NB4 (cell line): ENCODE results near the gene FAM53B.

ENCODE experiments used
- TF ChIP-seq, protein P1 (sequence below): IDR thresholded peaks from one replicate; pipeline ENCODE4 v1.5.1; 2012; ENCODE audit warnings: low read depth, low read length
- TF ChIP-seq, protein P2 (sequence below): IDR thresholded peaks from 2 replicates; pipeline ENCODE4 v1.6.1; 2011; ENCODE audit warnings: low read depth, low read length

DNA sequence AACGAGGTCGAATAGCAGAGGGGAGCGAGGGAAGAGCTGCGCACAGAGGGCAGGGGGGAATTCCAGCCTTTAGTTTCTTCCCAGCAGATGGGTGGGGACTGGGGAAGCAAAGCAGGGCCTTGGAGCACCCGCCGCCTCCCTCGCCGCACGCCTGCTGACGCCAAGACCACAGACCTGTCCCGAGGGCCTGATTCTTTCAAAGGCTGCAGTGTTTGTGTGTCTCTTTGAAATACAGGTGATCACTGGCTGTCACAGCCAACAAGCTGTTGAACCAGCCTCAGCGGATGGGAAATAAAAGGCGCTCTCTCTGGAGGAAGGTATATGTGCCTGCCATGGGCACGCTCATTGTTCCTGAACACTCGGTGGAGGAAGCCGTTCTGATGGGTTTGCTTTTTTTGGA, 119.3 kb downstream of the FAM53B start:
- TF ChIP-seq, protein P1, sequence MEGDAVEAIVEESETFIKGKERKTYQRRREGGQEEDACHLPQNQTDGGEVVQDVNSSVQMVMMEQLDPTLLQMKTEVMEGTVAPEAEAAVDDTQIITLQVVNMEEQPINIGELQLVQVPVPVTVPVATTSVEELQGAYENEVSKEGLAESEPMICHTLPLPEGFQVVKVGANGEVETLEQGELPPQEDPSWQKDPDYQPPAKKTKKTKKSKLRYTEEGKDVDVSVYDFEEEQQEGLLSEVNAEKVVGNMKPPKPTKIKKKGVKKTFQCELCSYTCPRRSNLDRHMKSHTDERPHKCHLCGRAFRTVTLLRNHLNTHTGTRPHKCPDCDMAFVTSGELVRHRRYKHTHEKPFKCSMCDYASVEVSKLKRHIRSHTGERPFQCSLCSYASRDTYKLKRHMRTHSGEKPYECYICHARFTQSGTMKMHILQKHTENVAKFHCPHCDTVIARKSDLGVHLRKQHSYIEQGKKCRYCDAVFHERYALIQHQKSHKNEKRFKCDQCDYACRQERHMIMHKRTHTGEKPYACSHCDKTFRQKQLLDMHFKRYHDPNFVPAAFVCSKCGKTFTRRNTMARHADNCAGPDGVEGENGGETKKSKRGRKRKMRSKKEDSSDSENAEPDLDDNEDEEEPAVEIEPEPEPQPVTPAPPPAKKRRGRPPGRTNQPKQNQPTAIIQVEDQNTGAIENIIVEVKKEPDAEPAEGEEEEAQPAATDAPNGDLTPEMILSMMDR = no peak
- TF ChIP-seq, protein P2, sequence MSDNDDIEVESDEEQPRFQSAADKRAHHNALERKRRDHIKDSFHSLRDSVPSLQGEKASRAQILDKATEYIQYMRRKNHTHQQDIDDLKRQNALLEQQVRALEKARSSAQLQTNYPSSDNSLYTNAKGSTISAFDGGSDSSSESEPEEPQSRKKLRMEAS = no peak
